IMR-90 (cell line): ENCODE measurements around the gene SMTN. TPM values are rescaled to one million over a fixed set of nuclear protein-coding genes. Genes with fewer than 3 reads are reported as not detected.

Experiments used
- ATAC-seq: fragments of 200-7000 bp; cut with Tn5 transposase; 2 replicates; pipeline ENCODE4 v1.9.1; 2020; ENCODE audit warnings: low read depth, mild to moderate bottlenecking, moderate library complexity
- BruUV-seq: library from RNA; stranded (reverse); fragments of 400-500 nt; replicated peaks from 2 replicates; lab custom pipeline; 2021; lab: Mats Ljungman, UMichigan
- CTCF ChIA-PET: fragments of 300-600 bp; formaldehyde crosslinking; extraction: SDS; loops from one replicate; lab custom pipeline; 2021; ENCODE audit warnings: antibody characterized with exemption; lab: Yijun Ruan, JAX
- POLR2A ChIA-PET: fragments of 300-600 bp; sonication (Branson Sonifier 250); formaldehyde crosslinking; loops from one replicate; lab custom pipeline; 2022; ENCODE audit warnings: antibody characterized with exemption; ENCODE audit not compliant: unreplicated experiment; lab: Charles Lee
- DNase-seq: peaks from one replicate; pipeline ENCODE4 v3.0.0; 2013
- H2AFZ ChIP-seq: replicated peaks from 2 replicates; pipeline ENCODE3; 2013; ENCODE audit warnings: low read length, mild to moderate bottlenecking; ENCODE audit not compliant: poor library complexity
- H2AK5ac ChIP-seq: 2 replicates; pipeline ENCODE4 v1.6.1; 2013; ENCODE audit warnings: low read depth, low read length, inconsistent platforms
- H2AK9ac ChIP-seq: replicated peaks from 2 replicates; pipeline ENCODE3; 2013; ENCODE audit warnings: mild to moderate bottlenecking, low read depth, low read length, moderate library complexity; ENCODE audit not compliant: poor library complexity
- H2BK120ac ChIP-seq: 2 replicates; pipeline ENCODE4 v1.6.1; 2013; ENCODE audit warnings: low read depth, low read length, inconsistent platforms
- H2BK15ac ChIP-seq: 3 replicates; pipeline ENCODE4 v1.6.1; 2013; ENCODE audit warnings: low read depth, low read length, inconsistent platforms
- H2BK20ac ChIP-seq: 2 replicates; pipeline ENCODE4 v1.6.1; 2013; ENCODE audit warnings: low read depth, mild to moderate bottlenecking, inconsistent platforms, low read length, moderate library complexity
- H2BK5ac ChIP-seq: 2 replicates; pipeline ENCODE4 v1.6.1; 2013; ENCODE audit warnings: mild to moderate bottlenecking, low read depth, low read length, inconsistent platforms; ENCODE audit not compliant: poor library complexity, severe bottlenecking
- H3K14ac ChIP-seq: replicated peaks from 2 replicates; pipeline ENCODE4 v1.6.1; 2013; ENCODE audit warnings: low read depth, low read length, inconsistent platforms
- H3K18ac ChIP-seq: 2 replicates; pipeline ENCODE4 v1.6.1; 2013; ENCODE audit warnings: low read depth, low read length, control low read depth
- H3K23ac ChIP-seq: 2 replicates; pipeline ENCODE4 v1.6.1; 2013; ENCODE audit warnings: low read depth, low read length, inconsistent platforms
- H3K27ac ChIP-seq: 2 replicates; pipeline ENCODE4 v1.5.1; 2013; ENCODE audit warnings: mild to moderate bottlenecking, control low read depth, low read length; ENCODE audit not compliant: insufficient read depth
- H3K27me3 ChIP-seq: 2 replicates; pipeline ENCODE4 v1.6.1; 2013; ENCODE audit warnings: low read length; ENCODE audit not compliant: control insufficient read depth, insufficient read depth
- H3K36me3 ChIP-seq: 2 replicates; pipeline ENCODE4 v1.6.1; 2013; ENCODE audit warnings: low read length, mixed read lengths; ENCODE audit not compliant: control insufficient read depth, insufficient read depth
- H3K4ac ChIP-seq: 2 replicates; pipeline ENCODE4 v1.6.1; 2013; ENCODE audit warnings: low read depth, low read length, inconsistent platforms
- H3K4me1 ChIP-seq: 2 replicates; pipeline ENCODE4 v1.6.1; 2013; ENCODE audit warnings: low read length, mixed read lengths; ENCODE audit not compliant: control insufficient read depth, insufficient read depth
- H3K4me2 ChIP-seq: 2 replicates; pipeline ENCODE4 v1.6.1; 2013; ENCODE audit warnings: low read depth, mild to moderate bottlenecking, control low read depth, low read length, moderate library complexity
- H3K4me3 ChIP-seq: 2 replicates; pipeline ENCODE4 v1.5.1; 2013; ENCODE audit warnings: low read depth, mild to moderate bottlenecking, control low read depth, low read length, moderate library complexity; ENCODE audit not compliant: insufficient read depth
- H3K56ac ChIP-seq: 2 replicates; pipeline ENCODE4 v1.6.1; 2013; ENCODE audit warnings: low read length, inconsistent platforms; ENCODE audit not compliant: insufficient read depth; ENCODE audit errors: extremely low read depth
- H3K79me1 ChIP-seq, 2 experiments: 2 replicates each; pipeline ENCODE4 v1.6.1; 2013; ENCODE audit warnings: low read length in 2 of 2, inconsistent platforms in 1 of 2, low read depth in 1 of 2
- H3K9ac ChIP-seq: 2 replicates; pipeline ENCODE4 v1.6.1; 2013; ENCODE audit warnings: low read depth, low read length, control low read depth
- H3K9me1 ChIP-seq: 2 replicates; pipeline ENCODE4 v1.6.1; 2013; ENCODE audit warnings: low read length, inconsistent platforms; ENCODE audit not compliant: insufficient read depth
- H3K9me3 ChIP-seq: 2 replicates; pipeline ENCODE4 v1.6.1; 2013; ENCODE audit warnings: low read length; ENCODE audit not compliant: control insufficient read depth, insufficient read depth
- H4K20me1 ChIP-seq: 2 replicates; pipeline ENCODE4 v1.6.1; 2013; ENCODE audit warnings: low read length, inconsistent platforms; ENCODE audit not compliant: insufficient read depth
- H4K5ac ChIP-seq: 2 replicates; pipeline ENCODE4 v1.6.1; 2013; ENCODE audit warnings: mild to moderate bottlenecking, low read depth, low read length, control low read depth
- H4K8ac ChIP-seq, 2 experiments: 2 replicates each; pipeline ENCODE4 v1.6.1; 2013; ENCODE audit warnings: low read depth in 2 of 2, low read length in 2 of 2, control low read depth in 1 of 2, inconsistent platforms in 1 of 2
- H4K91ac ChIP-seq: 2 replicates; pipeline ENCODE4 v1.6.1; 2013; ENCODE audit warnings: low read depth, low read length, inconsistent platforms; ENCODE audit not compliant: insufficient read depth
- POLR2A ChIP-seq: IDR thresholded peaks from 2 replicates; pipeline ENCODE4 v1.6.1; 2012; ENCODE audit warnings: mild to moderate bottlenecking, low read depth, low read length
- RCOR1 ChIP-seq: IDR thresholded peaks from 2 replicates; pipeline ENCODE4 v1.6.1; 2012; ENCODE audit warnings: mild to moderate bottlenecking, low read length, improper control_type of control experiment; ENCODE audit not compliant: insufficient replicate concordance
- WGBS, 2 experiments: methylation state at CpG; one replicate each; pipeline versions ENCODE4 v1.1.5 to v1.1.7; 2013; ENCODE audit warnings: missing lambda C conversion rate in 2 of 2; ENCODE audit not compliant: insufficient read length in 1 of 2; ENCODE audit errors: extremely low coverage in 2 of 2; 5-methylcytosine and 5-hydroxymethylcytosine counted together
- dilution Hi-C: fragments of 300-500 bp; cut with HindIII; formaldehyde crosslinking; loops from one replicate; pipeline ENCODE4 v1.14.3; 2018; ENCODE audit warnings: low sequenced_read_pairs; ENCODE audit not compliant: unreplicated experiment
- in situ Hi-C: fragments of 300-500 bp; cut with MboI; formaldehyde crosslinking; loops from 3 replicates; pipeline ENCODE4 v1.14.3; 2019; ENCODE audit warnings: low sequenced_read_pairs, inconsistent platforms, mixed read lengths
- intact Hi-C: fragments of 100-400 bp; cut with micrococcal nuclease; formaldehyde crosslinking; loops from 2 replicates; pipeline ENCODE4 v1.10.0; 2022
- polyA plus RNA-seq, 3 experiments: library from polyadenylated mRNA; depleted of rRNA; stranded (reverse); fragments of >200 nt; gene quantifications; 2 replicates each; pipeline ENCODE4 v1.2.3, GENCODE V29; 2012; ENCODE audit warnings: low replicate concordance in 1 of 3
- total RNA-seq: library from RNA; depleted of rRNA; stranded (reverse); fragments of >200 nt; gene quantifications from 2 replicates; pipeline ENCODE4 v1.2.3, GENCODE V29; 2012

Gene SMTN
- total and polyA plus RNA-seq, 2 of the 4 experiments (the other 2 are of a cell fraction): 53.6 to 63.7 TPM

DNA sequence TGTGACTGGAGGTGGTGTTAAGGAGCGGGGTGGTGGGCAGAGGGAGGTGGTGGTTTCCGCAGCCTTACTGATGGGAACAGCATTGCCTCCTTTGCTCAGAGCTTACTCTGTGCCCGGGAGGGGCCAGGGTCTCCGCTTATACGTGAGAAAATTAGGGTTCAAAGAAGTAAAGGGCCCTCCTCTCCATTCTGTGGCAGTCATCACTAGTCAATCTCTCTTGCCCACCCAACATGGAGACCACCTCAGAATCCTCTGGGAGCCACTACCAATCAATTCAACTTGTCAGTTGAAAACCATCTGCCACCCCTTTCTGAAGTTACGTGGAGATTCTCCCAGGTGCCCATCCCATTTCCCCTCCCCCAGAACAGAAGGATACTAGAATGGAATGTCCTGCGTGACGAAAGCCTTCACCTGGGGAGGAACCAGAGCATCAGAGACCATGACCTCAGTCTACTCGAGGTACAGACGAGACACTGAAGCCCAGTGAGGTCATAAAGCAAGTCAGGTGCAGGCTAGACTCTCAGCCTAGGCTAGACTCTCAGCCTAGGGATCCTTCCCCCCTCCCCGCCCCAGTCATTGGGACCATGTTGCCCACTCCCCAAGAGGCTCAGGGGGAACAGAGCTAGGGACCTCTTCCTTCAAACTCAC lies 24.3 kb downstream of the SMTN start:
- peak overlapping the region; percentile 85; the same call in 1 of the 2 replicates for H2AK5ac ChIP-seq
- H4K91ac ChIP-seq: no peak overlapping the region; the same call in 1 of the 2 replicates
- peak overlapping the region; percentile 94; the same call in 1 of the 2 replicates for H3K23ac ChIP-seq
- ATAC-seq (no peak), DNase-seq (no peak)
- CTCF ChIA-PET: no interaction called here
- H2AK9ac ChIP-seq: peak overlapping the region; percentile 74
- H3K4ac ChIP-seq: peak overlapping the region; percentile 92; the same call in 1 of the 2 replicates
- H3K9me3 ChIP-seq: no peaks in the 10 kb centered on the region
- H3K4me3 ChIP-seq: no peak overlapping the region; the same call in 1 of the 2 replicates
- peaks cover 19% of the 10 kb centered on the region for H3K9me1 ChIP-seq
- dilution Hi-C loops (no loop called here), intact Hi-C loops (loop anchor here (5.0 kb wide), 1 partner anchor 107 kb away; the partner anchor contains the start of gene LIMK2), in situ Hi-C loops (no loop called here)
- no TSS peak for BruUV-seq
- no peak overlapping the region for H2AFZ ChIP-seq
- no peak overlapping the region for H4K5ac ChIP-seq
- H3K4me2 ChIP-seq: peak overlapping the region; percentile 96
- H3K79me1 ChIP-seq: peaks cover 15 to 56% of the 10 kb centered on the region in 2 experiments; a peak in 3 of 4 replicates
- H3K27ac ChIP-seq: peak overlapping the region; percentile 50
- peak overlapping the region; percentile 91 for H3K9ac ChIP-seq
- no peak overlapping the region for H3K18ac ChIP-seq
- no peak overlapping the region; the same call in 1 of the 2 replicates for H3K14ac ChIP-seq
- peaks cover 37% of the 10 kb centered on the region for H3K36me3 ChIP-seq
- H3K4me1 ChIP-seq: peaks cover 44% of the 10 kb centered on the region
- no peak overlapping the region for H2BK5ac ChIP-seq
- H2BK20ac ChIP-seq: no peak overlapping the region
- no peak overlapping the region; a peak in 1 of 4 replicates for H4K8ac ChIP-seq
- H2BK15ac ChIP-seq: no peak overlapping the region
- no peaks in the 10 kb centered on the region for H3K27me3 ChIP-seq
- H3K56ac ChIP-seq: no peak overlapping the region
- POLR2A ChIA-PET: no interaction called here
- peaks cover 25% of the 10 kb centered on the region for H4K20me1 ChIP-seq
- 100% methylated on average over 1 of the region's 11 CpGs; no CpG with 5 or more reads in 1 of the 2 experiments for WGBS, 2 experiments
- TF ChIP-seq POLR2A (no peak), RCOR1 (no peak)
- no peak overlapping the region for H2BK120ac ChIP-seq
